Colonic mucosa (tissue), 4 donors: ENCODE data around the gene HOMER2. TPM values are rescaled to one million over a fixed set of nuclear protein-coding genes. Genes with fewer than 3 reads are reported as not detected.

ENCODE experiments used
- DNase-seq: peaks from one replicate; pipeline ENCODE4 v3.0.0-alpha.2; 2020
- H3K27ac ChIP-seq: fragments of 200-600 bp; one replicate; pipeline ENCODE4 v1.8.0; 2021
- H3K27me3 ChIP-seq: fragments of 200-600 bp; one replicate; pipeline ENCODE4 v1.8.0; 2021
- H3K36me3 ChIP-seq: fragments of 200-600 bp; one replicate; pipeline ENCODE4 v1.8.0; 2021
- H3K4me1 ChIP-seq: fragments of 200-600 bp; one replicate; pipeline ENCODE4 v1.8.0; 2021; ENCODE audit warnings: mild to moderate bottlenecking
- H3K4me3 ChIP-seq: fragments of 200-600 bp; one replicate; pipeline ENCODE4 v1.8.0; 2021
- H3K9ac ChIP-seq, 2 donors: one replicate each; pipeline ENCODE4 v1.7.0; 2013; ENCODE audit warnings: control low read depth in 2 of 2, low read depth in 2 of 2, low read length in 2 of 2
- H3K9me3 ChIP-seq: fragments of 200-600 bp; one replicate; pipeline ENCODE4 v1.8.0; 2021
- intact Hi-C: fragments of 100-400 bp; cut with DNase I; formaldehyde crosslinking; loops from one replicate; pipeline ENCODE4 v1.14.1; 2022
- total RNA-seq, 2 donors: library from RNA; stranded (reverse); fragmentation: NEBNext Ultra II Directional in 1 of 2; extraction: Animal tissue kit (Norgen Biotek cat#: 25700) in 1 of 2; gene quantifications; one replicate each; pipeline ENCODE4 v1.2.1, GENCODE V29; 2021
- TF ChIP-seq, protein P1 (sequence below): fragments of 200-600 bp; IDR thresholded peaks from one replicate; pipeline ENCODE4 v1.8.0; 2022; ENCODE audit warnings: antibody characterized with exemption, mild to moderate bottlenecking
- donor health status: healthy.
- donor health status: DM: no; HTN: no; CAD: no.
- donor health status: DM: no; HTN: no; CAD: no.

The HOMER2 gene
- total RNA-seq, 2 donors from 2014 or later = 2.4 to 3.1 TPM

DNA sequence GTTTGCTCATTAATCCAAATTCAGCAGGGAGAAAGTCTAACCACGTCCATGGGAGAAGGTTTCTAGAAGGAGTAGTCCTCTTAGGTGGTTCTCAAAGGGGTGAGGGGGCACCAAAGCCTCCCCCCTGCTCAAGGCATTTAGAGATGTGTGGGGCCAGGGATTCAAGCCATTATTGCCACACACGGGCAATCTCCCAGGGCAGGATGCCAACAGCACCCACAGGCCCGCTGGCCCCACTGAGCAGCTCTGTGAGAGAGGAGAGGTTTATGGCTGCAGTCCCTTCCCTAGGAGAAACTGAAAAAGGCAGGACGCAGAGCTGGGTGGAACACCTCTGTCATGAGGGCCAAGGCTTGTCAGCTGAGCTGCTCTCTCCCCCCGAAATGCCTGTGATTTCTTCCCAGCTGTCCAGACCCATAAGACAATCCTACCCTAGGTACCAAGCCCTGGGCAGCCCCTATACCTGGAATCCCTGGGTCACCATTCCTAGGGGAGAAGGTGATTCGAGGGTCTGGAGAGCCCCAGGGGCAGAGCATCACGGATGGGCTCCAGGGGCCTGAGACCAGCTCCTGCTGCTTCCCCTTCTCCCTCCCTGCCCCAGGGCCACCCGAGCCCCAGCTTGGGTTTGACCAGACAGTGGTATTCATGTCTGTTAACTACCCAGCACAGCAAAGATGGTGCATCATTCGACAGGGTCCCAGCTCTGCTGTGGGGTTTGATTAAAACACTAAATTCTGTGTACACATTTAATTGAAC lies 104.1 kb downstream of the HOMER2 start:
- H3K27ac ChIP-seq = no peak overlapping the region
- H3K27me3 ChIP-seq = no peaks in the 10 kb centered on the region
- TF ChIP-seq, protein P1, sequence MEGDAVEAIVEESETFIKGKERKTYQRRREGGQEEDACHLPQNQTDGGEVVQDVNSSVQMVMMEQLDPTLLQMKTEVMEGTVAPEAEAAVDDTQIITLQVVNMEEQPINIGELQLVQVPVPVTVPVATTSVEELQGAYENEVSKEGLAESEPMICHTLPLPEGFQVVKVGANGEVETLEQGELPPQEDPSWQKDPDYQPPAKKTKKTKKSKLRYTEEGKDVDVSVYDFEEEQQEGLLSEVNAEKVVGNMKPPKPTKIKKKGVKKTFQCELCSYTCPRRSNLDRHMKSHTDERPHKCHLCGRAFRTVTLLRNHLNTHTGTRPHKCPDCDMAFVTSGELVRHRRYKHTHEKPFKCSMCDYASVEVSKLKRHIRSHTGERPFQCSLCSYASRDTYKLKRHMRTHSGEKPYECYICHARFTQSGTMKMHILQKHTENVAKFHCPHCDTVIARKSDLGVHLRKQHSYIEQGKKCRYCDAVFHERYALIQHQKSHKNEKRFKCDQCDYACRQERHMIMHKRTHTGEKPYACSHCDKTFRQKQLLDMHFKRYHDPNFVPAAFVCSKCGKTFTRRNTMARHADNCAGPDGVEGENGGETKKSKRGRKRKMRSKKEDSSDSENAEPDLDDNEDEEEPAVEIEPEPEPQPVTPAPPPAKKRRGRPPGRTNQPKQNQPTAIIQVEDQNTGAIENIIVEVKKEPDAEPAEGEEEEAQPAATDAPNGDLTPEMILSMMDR = no peak
- H3K4me3 ChIP-seq = no peak overlapping the region
- intact Hi-C loops = loop anchor here (2.0 kb wide), 1 partner anchor 152 kb away; no protein-coding TSS in a partner anchor
- DNase-seq = no peak
- H3K9ac ChIP-seq = no peak overlapping the region
- no peaks in the 10 kb centered on the region for H3K4me1 ChIP-seq
- H3K9me3 ChIP-seq = no peaks in the 10 kb centered on the region
- no peaks in the 10 kb centered on the region for H3K36me3 ChIP-seq

DNA sequence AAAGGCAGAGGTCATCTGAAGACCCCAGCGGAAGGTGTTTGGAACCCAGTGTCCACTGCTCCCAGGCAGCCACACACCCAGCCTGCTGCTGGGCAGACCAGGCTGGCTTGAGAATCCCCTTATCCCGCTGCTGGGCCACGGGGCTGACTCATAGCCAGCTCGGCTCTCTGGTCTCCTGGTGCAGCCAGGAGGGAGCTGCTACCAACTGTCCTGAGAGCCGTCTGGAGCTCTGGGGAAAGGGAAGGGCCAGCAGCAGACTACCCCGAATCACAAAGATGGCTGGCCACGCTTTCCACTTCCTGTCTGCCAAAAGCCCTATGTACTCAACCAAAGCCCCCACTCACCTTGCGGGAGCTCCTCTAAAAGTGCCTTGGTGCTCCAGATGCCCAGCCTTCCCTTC lies 104.8 kb downstream of the HOMER2 start:
- Histone ChIP-seq H3K36me3 (no peaks in the 10 kb centered on the region), H3K4me1 (no peaks in the 10 kb centered on the region), H3K27ac (no peak overlapping the region), H3K9ac (no peak overlapping the region), H3K27me3 (no peaks in the 10 kb centered on the region), H3K4me3 (no peak overlapping the region), H3K9me3 (no peaks in the 10 kb centered on the region)
- TF ChIP-seq, protein P1 = no peak
- intact Hi-C loops = loop anchor here (2.0 kb wide), 1 partner anchor 153 kb away; no protein-coding TSS in a partner anchor
- DNase-seq = no peak

DNA sequence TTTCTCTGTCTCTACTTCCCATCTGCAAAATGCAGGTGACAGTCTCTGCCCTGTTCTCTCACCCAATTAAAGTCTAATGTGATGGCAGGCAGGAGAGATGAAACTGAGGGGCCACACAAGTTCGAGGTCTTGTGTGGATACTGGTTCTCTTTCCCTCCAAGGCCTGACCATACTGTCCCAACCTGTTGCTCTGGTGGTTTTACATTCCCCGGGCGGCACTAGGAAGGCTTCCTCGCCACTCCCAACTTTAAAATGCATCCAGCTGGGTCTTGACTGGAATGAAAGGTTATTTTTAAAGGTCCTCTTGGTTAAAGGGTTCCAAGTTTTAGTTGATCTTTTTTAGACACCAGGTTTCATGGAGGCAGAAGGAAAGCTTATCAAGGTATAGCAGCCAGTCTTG lies 105.9 kb downstream of the HOMER2 start:
- H3K9me3 ChIP-seq = no peaks in the 10 kb centered on the region
- no peak for DNase-seq
- no peaks in the 10 kb centered on the region for H3K36me3 ChIP-seq
- TF ChIP-seq, protein P1 = no peak
- no peak overlapping the region for H3K27ac ChIP-seq
- intact Hi-C loops = no loop called here
- no peaks in the 10 kb centered on the region for H3K27me3 ChIP-seq
- no peak overlapping the region for H3K9ac ChIP-seq
- H3K4me3 ChIP-seq = no peak overlapping the region
- H3K4me1 ChIP-seq = no peaks in the 10 kb centered on the region

DNA sequence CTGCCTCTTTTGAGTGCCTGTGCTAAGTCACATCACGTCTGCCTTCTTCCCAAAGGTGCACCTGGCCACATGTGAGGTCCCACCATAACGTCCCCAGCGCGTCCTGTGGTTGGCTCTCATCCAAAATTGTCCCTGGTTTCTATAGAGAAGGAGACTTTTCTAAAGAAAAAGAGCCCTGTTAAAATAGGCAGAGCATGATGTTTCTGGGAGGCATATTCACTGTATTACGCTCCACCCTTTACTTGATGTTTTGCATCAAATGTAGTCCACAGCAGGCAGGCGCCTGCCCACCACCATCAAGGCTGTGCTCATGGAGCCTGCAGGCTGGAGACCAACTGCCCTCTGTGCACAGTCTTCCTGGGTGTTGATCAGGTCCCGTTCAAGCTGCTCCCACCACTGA lies 106.8 kb downstream of the HOMER2 start:
- DNase-seq = no peak
- Histone ChIP-seq H3K36me3 (no peaks in the 10 kb centered on the region), H3K9me3 (no peaks in the 10 kb centered on the region), H3K9ac (no peak overlapping the region), H3K27ac (no peak overlapping the region), H3K4me3 (no peak overlapping the region), H3K27me3 (no peaks in the 10 kb centered on the region), H3K4me1 (no peaks in the 10 kb centered on the region)
- intact Hi-C loops = no loop called here
- TF ChIP-seq, protein P1 = no peak

DNA sequence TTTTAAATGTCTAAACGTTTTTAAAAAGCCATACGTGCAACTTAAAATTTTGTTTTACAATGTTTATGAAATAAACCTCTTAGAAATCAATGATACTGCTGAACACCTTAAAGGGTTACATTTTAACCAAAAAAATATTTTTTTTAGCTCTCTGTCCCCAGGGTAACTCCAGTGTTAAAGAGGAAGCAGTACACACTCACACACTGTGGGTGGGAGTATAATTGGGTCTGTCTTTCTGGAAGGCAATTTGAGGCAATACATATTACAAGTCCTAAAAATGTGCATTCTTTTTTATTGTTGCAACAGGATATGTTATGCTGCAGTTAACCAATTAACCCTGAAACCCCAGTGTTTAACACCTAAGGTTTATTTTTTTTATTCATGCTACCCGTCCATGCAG lies 109.0 kb downstream of the HOMER2 start:
- no peaks in the 10 kb centered on the region for H3K36me3 ChIP-seq
- TF ChIP-seq, protein P1 = no peak
- no peaks in the 10 kb centered on the region for H3K4me1 ChIP-seq
- H3K4me3 ChIP-seq = no peak overlapping the region
- no peaks in the 10 kb centered on the region for H3K27me3 ChIP-seq
- no peaks in the 10 kb centered on the region for H3K9me3 ChIP-seq
- DNase-seq = no peak
- H3K27ac ChIP-seq = no peak overlapping the region
- intact Hi-C loops = no loop called here
- H3K9ac ChIP-seq = no peak overlapping the region
